Renal cortical epithelial cell (primary cell): ENCODE data around the gene MYO15B. TPM values are rescaled to one million over a fixed set of nuclear protein-coding genes. Genes with fewer than 3 reads are reported as not detected.
A peak's percentile ranks its signal among the peaks of the same experiment; 100 is the strongest.

ENCODE experiments used
- DNase-seq: peaks from one replicate; pipeline ENCODE4 v3.0.0-alpha.2; 2011; ENCODE audit warnings: low read depth
- total RNA-seq: library from RNA; depleted of rRNA; stranded (reverse); fragments of >200 nt; gene quantifications from 2 replicates; pipeline ENCODE4 v1.2.3, GENCODE V29; 2014

The MYO15B gene
- total RNA-seq, 1 donor from 2014 or later = 3.8 TPM

DNA sequence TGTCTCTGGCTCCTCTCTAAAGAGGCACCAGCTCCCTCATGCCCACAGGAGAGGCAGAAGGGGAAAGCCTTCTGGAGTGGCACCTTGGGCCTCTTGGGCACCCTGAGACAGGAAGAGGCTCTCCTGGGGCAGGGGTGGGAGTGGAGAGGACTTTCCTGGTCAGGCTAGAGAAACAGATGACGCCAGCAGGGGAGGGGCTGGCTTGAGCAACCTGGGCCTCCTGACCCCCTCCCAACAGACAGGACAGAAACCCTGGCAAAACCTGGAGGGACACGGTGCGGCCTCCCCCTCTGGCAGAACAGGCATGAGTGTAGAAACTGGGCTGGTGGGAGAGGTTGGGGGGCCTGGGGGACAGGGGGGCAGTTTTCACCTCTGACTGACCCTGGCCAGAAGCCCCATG, 51.7 kb downstream of the MYO15B start:
- no peak for DNase-seq

DNA sequence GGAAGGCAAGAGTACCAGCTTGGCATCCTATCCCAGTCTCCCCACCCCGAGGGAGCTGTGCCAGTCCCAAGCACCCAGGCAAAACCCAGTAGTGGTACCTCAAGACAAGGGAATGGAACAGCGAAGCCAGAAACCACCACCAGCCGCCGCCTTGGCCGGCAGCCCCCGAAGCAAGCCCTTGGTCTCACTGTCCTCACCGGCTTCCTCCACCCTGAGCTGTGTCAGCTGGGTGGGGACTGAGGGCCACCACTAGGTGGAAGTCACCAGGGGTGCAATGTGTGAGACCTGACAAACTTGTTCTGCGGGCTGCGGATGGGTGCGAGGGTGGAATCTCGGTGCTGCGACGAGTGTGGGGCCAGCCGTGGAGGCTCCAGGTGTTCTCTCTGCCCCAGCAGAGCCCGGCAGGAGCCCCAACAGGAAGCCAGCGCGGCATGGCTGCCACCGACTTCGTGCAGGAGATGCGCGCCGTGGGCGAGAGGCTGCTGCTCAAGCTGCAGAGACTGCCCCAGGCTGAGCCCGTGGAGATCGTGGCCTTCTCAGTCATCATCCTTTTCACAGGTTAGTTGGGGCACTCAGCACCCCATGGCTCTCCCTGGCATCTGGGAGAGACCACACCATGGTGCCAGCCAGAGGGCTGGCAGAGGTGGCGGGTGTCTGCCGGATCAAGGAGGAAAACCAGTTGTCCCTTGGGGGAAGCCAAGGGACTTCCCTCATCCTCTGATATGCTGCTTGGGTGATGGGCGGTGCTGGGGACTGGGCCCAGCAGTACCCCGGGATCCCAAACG, 52.4 kb downstream of the MYO15B start:
- DNase-seq = no peak

DNA sequence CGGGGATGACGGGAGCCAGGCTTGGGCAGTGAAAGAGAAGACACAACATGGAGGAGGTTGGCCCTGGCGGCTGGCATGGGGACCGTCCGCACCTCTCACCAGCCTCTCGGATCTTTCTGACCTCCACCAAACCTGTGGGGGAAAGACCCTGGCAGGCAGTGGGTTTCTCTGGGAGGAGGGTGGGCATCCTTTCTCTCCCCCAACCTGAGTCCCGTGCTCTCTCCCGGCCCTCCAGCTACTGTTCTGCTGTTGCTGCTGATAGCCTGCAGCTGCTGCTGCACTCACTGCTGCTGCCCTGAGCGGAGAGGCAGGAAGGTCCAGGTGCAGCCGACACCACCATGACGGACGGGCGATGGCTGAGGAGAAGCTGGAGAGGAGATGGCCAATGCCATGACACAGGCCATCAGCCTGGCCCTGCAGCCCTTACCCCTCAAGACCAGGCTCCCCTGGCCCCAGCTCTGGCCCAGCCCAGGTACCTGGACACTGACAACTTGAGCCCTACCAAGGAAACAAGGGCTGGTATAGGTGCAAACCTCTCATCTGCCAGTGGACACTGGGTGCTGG, 53.0 kb downstream of the MYO15B start:
- DNase-seq = no peak

DNA sequence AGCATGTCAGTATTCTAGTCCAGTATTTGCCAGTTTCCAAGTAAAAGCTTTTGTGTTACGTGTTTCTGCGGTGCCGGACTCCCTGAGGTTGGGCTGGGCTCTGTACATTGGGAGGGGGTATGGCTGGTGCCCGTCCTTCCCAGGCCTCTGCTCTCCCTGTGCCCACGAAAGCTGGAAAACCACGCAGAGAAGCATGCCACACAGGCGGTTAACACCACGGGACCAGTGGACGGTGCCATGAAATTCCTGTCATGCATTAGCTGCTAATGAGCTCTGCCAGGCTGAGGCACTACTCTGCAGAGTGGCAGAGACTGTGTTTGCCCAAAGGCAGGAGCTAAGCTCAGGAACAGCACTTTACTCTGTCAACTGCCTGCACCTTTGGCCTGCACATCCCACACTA, 53.7 kb downstream of the MYO15B start:
- DNase-seq = peak; percentile 83

DNA sequence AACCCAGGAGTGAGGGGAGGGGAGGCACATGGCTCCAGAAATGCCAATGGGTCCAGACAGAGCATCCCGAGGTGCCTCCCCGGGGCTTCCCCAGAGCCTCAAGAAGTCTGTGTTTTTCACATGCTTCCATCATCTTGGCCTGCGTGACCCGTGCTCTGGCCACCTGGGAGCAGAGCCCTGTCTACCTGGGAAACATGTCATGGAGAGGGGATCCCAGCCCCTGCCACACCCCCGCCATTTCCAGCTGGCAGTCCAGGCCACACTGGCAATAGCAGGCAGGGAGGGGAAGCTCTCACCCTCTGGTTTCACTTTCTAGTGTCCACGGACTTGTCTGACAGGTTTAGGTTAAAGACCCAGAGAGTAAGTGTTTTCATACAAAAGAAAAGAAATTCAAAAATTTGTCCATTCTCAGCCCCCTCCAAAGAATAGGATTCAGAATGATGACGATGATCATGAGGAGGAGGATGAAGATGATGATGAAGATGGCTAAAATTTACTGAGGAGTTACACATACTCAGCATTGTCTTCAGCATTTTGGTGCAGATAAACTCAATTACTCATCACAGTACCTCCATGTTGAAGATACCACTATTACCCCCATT, 54.7 kb downstream of the MYO15B start:
- DNase-seq = peak; percentile 30

DNA sequence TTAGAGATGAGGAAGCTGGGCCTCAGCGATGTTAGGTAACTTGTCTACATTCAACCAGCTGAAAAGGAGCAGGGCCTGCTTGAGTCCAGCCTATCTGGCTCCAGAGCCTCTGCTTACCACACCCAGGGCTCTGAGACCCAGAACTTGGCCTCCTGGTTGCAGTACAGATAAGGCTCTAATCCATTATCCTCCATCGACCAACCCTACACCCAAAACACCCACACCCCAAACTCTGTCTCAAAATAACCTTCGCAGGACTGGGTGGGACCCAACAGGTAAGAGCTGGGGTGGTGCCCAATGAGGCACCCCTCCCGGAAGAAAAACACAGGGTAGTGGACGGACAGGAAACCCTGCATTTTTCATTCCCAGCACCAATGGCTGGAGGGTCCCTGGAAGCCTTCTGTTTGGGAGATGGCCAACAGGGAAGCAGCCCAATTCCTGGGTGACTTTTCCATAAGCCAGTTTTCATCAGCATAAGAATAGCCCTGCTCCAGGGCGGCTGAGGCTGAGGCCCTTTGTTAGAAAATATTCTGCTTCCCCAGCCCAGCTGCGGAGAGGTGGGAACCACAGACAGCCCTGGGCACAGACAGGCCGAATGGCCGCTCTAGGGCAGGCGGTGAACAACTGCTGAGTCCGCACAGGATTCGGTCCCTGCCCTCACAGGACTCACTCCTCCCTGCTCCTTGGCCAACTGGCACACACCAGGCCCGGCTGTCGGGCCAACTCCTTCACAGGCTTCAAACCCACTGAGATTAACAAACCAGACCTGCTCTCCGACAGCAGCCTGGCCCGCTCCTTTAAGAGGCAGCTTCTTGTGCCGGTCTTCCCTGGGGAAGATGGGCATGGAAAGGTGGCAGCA, 55.4 kb downstream of the MYO15B start:
- no peak for DNase-seq

DNA sequence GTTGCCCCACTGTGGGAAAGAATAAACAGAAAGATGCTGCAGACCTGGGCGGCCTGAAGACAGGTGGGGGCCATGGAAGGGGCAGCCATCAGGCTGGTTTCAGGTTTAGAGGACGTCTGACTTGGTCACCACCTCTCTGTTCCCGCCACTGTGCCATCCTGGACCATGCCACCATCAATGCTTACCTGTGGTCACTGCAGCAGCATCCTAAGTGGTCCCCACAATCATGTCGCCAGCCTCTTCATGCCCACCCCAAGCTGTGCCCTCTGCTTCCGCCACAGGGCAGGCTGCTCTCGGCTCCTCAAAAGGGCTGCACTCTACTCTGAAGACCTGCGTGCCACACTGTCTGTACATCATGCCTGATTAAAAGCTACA, 56.0 kb downstream of the MYO15B start:
- no peak for DNase-seq

DNA sequence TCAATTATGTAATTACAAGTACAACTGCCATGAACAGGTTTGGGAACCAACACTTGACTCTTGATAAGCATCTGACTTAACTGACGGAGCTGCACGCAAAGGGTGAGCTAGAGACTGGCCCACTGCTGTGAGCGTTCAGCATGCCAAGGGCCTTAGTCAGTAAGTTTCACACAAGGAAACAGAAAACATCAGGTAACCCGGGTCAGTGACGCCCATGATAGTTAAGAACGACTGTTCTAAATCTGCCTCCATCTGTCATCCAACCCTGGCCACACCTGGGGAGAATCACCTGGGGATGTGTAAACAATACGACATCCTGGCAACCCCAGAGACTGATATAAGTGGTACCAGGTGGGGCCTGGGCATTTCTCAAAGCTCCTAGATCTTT, 57.9 kb downstream of the MYO15B start:
- peak; percentile 97 for DNase-seq

DNA sequence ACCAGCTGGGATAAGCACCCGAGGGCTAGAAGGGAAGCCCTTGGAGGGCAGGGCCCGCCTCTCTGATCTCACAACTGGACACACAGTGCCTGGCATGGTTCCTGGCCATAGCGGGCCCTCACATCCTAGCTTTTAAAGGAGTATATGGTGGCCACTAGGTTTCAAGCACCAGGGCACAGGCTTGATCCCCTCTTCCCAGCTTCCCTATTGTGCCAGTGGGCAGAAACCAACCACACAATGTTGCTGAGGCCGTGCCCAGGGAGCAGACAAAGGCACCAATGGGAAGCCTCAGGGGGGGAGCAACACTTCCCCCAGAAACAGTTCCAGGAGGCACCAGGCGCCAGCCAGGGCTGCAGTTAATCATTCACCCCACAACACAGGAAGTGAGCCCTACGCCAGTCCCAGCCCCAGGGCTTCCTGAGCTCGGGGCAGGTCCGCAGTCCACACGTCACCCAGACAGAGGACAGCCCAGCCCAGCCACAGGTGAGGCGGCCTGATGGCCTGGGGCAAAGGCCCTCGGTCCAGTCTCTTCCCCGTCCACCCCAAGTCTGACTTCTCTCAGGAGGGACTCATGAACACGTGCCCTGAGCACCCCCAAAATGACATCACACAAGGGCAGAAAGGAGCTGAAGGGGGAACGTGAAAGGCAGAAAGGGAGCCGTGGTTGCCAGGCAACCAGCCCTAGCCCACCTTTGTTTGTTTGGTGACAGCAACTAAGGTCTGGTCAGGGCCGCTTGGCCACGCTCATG, 58.5 kb downstream of the MYO15B start:
- peak; percentile 96 for DNase-seq

DNA sequence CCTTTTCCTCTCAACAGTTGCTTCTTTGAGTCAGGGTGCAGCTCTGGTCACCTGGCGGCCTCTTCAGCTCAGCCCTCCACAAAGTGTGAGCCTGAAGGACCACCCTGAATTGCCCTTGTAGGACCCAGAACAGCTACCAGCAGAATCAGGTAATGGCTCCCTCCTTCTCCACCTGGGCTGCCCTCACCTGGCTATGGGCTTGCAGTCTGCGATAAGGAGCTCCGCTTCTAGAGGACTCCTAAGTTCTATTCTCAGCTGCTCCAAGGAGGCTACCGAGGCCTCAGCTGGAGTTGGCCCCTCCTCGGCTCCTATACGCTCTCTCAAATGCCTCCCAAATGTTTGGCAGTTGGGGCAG, 59.0 kb downstream of the MYO15B start:
- no peak for DNase-seq

DNA sequence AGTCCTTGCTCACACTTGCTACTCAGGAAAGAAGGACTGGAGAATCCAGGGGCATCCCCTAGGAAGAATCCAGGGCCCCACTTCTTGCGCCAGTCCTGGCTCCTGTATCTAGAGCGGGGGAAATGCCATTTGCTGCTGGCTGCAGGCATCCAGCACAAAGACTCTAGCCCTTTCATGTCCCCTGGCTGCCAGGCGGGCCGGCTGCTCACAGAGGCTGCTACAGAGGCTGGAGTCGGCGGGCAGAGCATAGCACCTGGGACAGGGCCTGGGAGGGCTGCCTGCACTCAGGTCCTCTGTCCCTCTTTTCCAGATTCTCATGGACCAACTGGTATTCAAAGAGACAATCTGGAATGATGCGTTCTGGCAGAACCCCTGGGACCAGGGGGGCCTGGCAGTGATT, 59.5 kb downstream of the MYO15B start:
- DNase-seq = no peak

DNA sequence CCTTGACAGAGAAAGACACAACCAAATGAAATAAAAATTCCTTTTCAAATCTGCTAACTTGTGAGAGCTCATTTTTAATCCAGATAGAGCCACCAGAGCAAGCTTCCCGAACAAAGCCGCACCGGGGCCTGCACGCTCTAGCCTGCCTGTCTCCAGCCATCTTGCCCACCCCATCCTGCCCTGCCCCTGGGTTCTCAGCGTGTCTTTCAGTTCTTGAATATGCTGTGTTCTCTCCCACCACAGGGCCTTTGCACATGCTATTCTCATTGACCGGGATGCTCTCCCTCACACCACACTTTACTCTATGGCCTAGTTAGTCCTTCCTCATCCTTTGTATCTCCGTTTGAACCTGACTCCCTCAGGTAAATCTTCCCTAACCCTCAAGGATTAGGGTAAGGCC, 60.3 kb downstream of the MYO15B start:
- DNase-seq = no peak

DNA sequence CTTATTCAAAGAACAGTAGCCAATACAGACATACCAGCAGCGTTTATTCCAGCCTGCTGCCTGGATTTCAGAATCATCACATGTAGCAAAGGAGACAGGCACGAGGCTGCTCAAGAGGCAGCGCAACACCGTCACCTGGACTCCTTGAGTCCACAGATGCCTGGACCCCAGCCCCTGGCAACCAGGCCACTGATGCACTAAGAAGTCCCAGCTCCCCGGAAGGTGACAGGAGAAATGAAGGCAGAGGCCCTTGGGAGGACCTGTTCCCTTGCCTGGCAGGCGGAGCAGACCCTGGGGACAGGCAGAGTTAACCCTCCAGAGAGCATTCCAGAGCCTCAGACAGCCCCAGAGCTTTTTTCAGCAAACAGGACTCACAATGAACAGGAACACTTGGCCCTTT, 62.1 kb downstream of the MYO15B start:
- no peak for DNase-seq

DNA sequence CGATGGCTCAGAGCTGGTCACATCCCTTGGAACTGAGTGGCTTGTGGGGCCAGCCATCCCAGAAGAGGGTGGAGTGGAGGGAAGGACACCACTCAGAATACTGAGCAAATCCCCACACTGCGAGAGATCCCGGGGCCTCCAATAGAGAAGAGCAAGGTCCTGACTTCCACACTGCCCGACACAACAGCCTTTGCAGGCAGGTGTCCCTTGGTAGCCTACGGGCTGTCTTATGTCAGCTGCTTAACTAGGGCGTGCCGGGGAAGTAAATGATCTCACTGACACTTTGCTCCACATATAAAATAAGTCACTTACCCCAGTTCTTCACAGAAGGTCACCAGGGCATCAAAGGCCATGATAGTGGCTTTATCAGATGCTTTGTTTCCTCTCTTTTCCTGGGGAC, 63.3 kb downstream of the MYO15B start:
- DNase-seq = no peak

DNA sequence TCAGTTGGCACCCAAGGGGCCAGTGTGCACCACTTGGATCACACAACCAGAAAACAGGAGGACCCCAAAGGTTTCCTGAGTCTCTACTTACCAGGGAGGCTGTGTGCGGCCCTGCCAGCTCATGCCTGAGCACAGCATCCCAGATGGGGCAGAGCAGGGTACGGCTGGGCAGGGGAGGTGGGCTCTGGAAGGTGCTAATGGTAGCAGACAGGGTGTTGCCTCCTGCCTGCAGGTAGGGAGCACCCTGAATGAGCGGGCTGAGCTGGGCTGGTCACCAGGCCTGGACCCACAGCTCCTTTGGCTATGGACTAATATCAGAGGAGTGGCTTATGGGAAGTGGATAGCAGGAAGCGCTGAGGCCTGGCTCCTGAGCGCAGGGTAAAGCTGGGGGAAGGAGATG, 64.7 kb downstream of the MYO15B start:
- no peak for DNase-seq

DNA sequence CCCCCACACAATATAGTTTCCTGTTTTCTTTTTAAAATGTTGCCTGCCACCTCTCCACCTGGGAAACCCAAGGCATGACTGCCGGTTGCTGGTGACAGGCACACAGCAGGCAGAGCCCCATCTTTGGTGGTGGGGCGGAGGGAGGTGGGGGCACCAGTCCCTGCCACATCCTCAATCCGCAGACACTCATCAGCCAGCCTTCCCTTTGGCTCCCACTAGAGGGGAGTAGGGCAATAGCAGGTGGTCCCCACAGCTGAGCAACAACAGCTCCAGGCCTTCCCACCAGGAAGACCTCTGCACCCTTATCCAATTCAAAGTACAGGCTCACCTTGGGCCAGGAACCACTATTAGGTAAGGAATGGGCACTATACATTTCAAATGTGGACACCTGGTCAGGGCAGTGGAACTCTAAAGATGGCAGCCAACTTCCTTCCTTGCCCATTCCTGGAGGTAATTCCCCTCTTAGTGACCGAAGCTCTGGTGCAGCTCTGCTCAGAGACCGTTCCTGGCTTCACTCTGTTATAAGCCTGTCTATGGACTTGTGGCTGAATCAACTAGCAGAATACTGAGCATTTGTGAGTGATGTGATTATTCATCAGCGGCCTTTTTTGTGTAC, 65.4 kb downstream of the MYO15B start:
- no peak for DNase-seq

DNA sequence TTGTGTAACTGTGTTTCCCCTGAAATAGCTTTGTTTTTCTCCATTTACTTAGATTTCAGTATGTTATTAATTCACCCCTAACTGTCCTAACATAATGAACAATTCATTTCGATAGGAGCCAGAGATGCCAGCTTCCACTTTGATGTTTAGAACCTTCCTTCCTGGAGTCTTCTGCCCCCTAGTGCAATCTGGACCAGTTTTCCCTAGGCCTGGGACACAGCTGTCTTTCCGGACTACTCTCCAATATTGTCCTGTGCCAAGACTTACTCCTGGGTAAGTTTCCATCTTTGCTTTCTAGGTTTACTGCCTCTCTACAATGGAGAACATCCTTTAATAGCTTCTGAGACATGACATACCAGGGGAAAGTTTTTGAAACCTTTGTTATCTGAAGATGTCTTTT, 66.6 kb downstream of the MYO15B start:
- no peak for DNase-seq

DNA sequence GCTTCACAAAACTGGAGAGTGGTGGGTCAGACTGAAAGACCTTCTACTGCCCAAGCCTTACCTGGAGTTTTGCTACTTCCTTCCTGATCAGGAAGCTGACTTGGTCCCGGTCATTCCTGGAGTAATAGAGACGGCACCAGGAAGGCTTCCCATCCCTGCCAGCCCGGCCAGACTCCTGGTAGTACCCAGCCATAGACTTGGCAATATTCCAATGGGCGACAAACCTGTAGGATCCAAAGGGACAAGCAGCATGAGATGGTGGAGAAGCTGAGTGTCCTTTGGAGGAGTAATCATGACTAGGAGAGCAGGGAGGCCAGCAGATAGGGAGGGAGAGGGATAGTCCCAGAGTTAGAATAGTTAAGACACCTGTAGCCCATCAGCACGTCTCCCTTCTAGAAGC, 70.6 kb downstream of the MYO15B start:
- no peak for DNase-seq

DNA sequence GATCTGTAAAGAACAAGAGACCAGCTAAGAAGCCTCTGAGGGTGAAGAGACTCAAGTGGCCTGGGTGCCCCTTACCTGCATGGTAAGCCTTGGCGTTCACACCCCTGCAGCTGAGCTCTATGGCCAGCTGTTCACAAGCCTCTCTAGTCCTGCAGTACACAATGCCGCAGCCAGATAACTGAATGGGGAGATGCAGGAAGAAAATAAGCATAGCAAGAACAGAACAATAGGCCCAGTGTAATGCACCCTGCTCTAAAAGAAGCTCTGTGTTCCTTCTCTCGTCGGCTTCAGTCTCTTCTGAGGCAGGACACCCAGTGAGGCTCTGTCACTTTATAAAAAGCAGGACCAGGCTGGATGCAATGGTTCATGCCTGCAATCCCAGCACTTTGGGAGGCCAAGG, 73.9 kb downstream of the MYO15B start:
- DNase-seq = no peak

DNA sequence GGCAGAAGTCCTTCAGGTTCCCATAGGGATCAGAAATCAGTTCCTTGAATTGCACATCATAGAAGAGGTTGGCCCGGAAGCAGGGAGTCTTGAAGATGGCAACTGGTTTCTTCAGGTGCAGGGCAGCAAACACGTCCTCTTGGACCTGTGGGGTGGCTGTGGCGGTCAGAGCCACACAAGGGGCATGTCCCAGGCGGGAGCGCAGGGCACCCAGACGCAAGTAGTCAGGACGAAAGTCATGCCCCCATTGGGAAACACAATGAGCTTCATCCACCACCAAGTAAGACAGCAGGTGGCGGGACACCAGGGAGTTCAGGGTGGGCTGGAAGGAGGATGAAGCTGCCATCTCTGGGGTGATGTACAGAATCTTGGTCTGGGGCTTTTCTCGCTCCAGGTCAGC, 74.9 kb downstream of the MYO15B start:
- DNase-seq = no peak

DNA sequence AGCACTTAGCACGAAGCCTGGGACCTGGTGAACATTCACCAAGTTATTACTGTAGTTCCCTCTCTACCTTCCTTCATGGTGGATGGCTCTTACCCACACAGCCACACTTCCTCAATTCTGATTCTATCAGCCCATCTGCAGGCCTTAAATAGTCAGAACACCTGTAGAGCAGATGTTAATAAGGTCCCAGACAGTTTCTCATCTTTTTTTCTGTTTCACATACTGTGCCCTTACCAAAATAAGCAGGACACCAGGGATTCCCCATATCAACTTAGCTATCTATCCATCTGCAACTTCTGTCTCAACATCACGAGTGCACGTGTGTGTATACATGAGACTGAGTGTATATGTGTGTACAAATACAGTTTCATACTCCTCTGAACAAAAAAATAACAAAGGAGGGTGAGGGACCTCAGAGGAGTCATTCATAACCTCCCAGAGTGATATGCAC, 76.5 kb downstream of the MYO15B start:
- no peak for DNase-seq
